GM23338 (cell line): ENCODE results near the gene ZSCAN1. TPM values are rescaled to one million over a fixed set of nuclear protein-coding genes. Genes with fewer than 3 reads are reported as not detected.

Source experiments
- CTCF ChIP-seq, 2 experiments: fragments of 200-600 bp in 1 of 2; sonication (generic) in 1 of 2; conservative IDR thresholded peaks; 2 replicates each; pipeline versions ENCODE4 v1.5.1 to v1.6.1; 2016 to 2017; ENCODE audit warnings: antibody characterized with exemption in 2 of 2, low read depth in 2 of 2, mild to moderate bottlenecking in 2 of 2, moderate library complexity in 1 of 2
- ETS1 ChIP-seq: IDR thresholded peaks from 2 replicates; pipeline ENCODE4 v1.6.1; 2016; ENCODE audit warnings: antibody characterized with exemption
- EZH2phosphoT487 ChIP-seq: fragments of 200-600 bp; sonication (generic); IDR thresholded peaks from one replicate; pipeline ENCODE4 v1.8.1; 2018; ENCODE audit warnings: antibody characterized with exemption; ENCODE audit not compliant: unreplicated experiment
- NANOG ChIP-seq: IDR thresholded peaks from 2 replicates; pipeline ENCODE4 v1.6.1; 2016; ENCODE audit warnings: antibody characterized with exemption, borderline replicate concordance
- STAT1 ChIP-seq: IDR thresholded peaks from one replicate; pipeline ENCODE4 v1.6.1; 2016; ENCODE audit warnings: antibody characterized with exemption; ENCODE audit not compliant: unreplicated experiment
- ZNF462 ChIP-seq: fragments of 250-450 bp; sonication (Bioruptor Pico); IDR thresholded peaks from 2 replicates; pipeline ENCODE4 v1.5.0; 2020; ENCODE audit warnings: mild to moderate bottlenecking, moderate library complexity
- polyA plus RNA-seq: library from polyadenylated mRNA; unstranded; fragments of >200 nt; fragmentation: Nextera tagmentation; extraction: Ambion mirVana; gene quantifications from 2 replicates; pipeline ENCODE4 v1.2.1, GENCODE V29; 2016
- total RNA-seq: library from RNA; depleted of rRNA; stranded (reverse); fragments of >200 nt; shearing (Covaris generic); gene quantifications from 2 replicates; pipeline ENCODE4 v1.2.3, GENCODE V29; 2014; rRNA removed

Gene ZSCAN1
- total and polyA plus RNA-seq, 2 experiments from 2014 or later: 1.5 to 3.9 TPM

- TF ChIP-seq ZNF462 (no peak), EZH2phosphoT487 (no peak), CTCF (conservative IDR thresholded peaks at IDR 0.05; ENCODE audit: low read depth in 2 of 2) (no peak), ETS1 (no peak), STAT1 (no peak), NANOG (no peak)
Measured at GRCh38 chr19:58098682-58098998, 64.8 kb downstream of the ZSCAN1 start (continued).

Other genes with a start within 250 kb of the ZSCAN1 start
- gene ZNF552, start 219.1 kb upstream of the ZSCAN1 start, total RNA-seq: 15.7 and 18.9 TPM in 2 replicates
- gene ZNF552, start 219.1 kb upstream of the ZSCAN1 start, polyA plus RNA-seq: 7.7 and 11.7 TPM in 2 replicates
- 62.0 and 69.9 TPM in 2 replicates for gene ZNF587B, start 203.7 kb upstream of the ZSCAN1 start, total RNA-seq
- 13.7 and 16.6 TPM in 2 replicates for gene ZNF587B, start 203.7 kb upstream of the ZSCAN1 start, polyA plus RNA-seq
- gene ZNF587, start 184.2 kb upstream of the ZSCAN1 start, total RNA-seq: 31.8 and 38.7 TPM in 2 replicates
- gene ZNF587, start 184.2 kb upstream of the ZSCAN1 start, polyA plus RNA-seq: 12.8 and 13.6 TPM in 2 replicates
- 75.1 and 80.4 TPM in 2 replicates for gene ZNF814, start 145.0 kb upstream of the ZSCAN1 start, total RNA-seq
- 86.9 and 89.5 TPM in 2 replicates for gene ZNF814, start 145.0 kb upstream of the ZSCAN1 start, polyA plus RNA-seq
- 16.0 and 19.4 TPM in 2 replicates for gene ZNF417, start 117.4 kb upstream of the ZSCAN1 start, total RNA-seq
- gene ZNF417, start 117.4 kb upstream of the ZSCAN1 start, polyA plus RNA-seq: 4.7 and 6.0 TPM in 2 replicates
- gene ZNF418, start 98.6 kb upstream of the ZSCAN1 start, total RNA-seq: 13.4 and 14.4 TPM in 2 replicates
- gene ZNF418, start 98.6 kb upstream of the ZSCAN1 start, polyA plus RNA-seq: 7.3 and 11.1 TPM in 2 replicates
- gene ZNF256, start 86.3 kb upstream of the ZSCAN1 start, total RNA-seq: 16.2 and 20.4 TPM in 2 replicates
- gene ZNF256, start 86.3 kb upstream of the ZSCAN1 start, polyA plus RNA-seq: 5.8 and 8.8 TPM in 2 replicates
- not detected in 2 replicates for gene C19orf18, start 59.5 kb upstream of the ZSCAN1 start, total RNA-seq
- gene C19orf18, start 59.5 kb upstream of the ZSCAN1 start, polyA plus RNA-seq: 0.66 and 1.0 TPM in 2 replicates
- gene ZNF606, start 31.2 kb upstream of the ZSCAN1 start, total RNA-seq: 54.4 and 55.6 TPM in 2 replicates
- 11.4 and 13.6 TPM in 2 replicates for gene ZNF606, start 31.2 kb upstream of the ZSCAN1 start, polyA plus RNA-seq
- gene ZNF135, start 25.3 kb downstream of the ZSCAN1 start, total RNA-seq: 9.8 and 10.3 TPM in 2 replicates
- 2.8 and 4.8 TPM in 2 replicates for gene ZNF135, start 25.3 kb downstream of the ZSCAN1 start, polyA plus RNA-seq
- gene ZSCAN18, start 64.2 kb downstream of the ZSCAN1 start, total RNA-seq: 63.9 and 75.0 TPM in 2 replicates
- 25.1 and 29.1 TPM in 2 replicates for gene ZSCAN18, start 64.2 kb downstream of the ZSCAN1 start, polyA plus RNA-seq
- 15.2 and 16.9 TPM in 2 replicates for gene ZNF329, start 116.8 kb downstream of the ZSCAN1 start, total RNA-seq
- 2.7 and 3.3 TPM in 2 replicates for gene ZNF329, start 116.8 kb downstream of the ZSCAN1 start, polyA plus RNA-seq
- 31.2 and 40.0 TPM in 2 replicates for gene ZNF274, start 149.0 kb downstream of the ZSCAN1 start, total RNA-seq
- 17.5 and 19.9 TPM in 2 replicates for gene ZNF274, start 149.0 kb downstream of the ZSCAN1 start, polyA plus RNA-seq
- gene ZNF544, start 194.9 kb downstream of the ZSCAN1 start, total RNA-seq: 93.9 and 105 TPM in 2 replicates
- gene ZNF544, start 194.9 kb downstream of the ZSCAN1 start, polyA plus RNA-seq: 27.7 and 29.4 TPM in 2 replicates
- 27.4 and 30.3 TPM in 2 replicates for gene ZNF8, start 244.9 kb downstream of the ZSCAN1 start, total RNA-seq
- gene ZNF8, start 244.9 kb downstream of the ZSCAN1 start, polyA plus RNA-seq: 4.3 and 4.7 TPM in 2 replicates